ENCODE measurements around the gene CSNK2A3. TPM values are rescaled to one million over a fixed set of nuclear protein-coding genes. Genes with fewer than 3 reads are reported as not detected.

The CSNK2A3 gene
- total and polyA plus RNA-seq, 10 of the 15 experiments (the other 5 are each of a cell fraction or from before 2014, with no cell fraction given) = 0.68 to 6.2 (median 1.4) TPM

DNA sequence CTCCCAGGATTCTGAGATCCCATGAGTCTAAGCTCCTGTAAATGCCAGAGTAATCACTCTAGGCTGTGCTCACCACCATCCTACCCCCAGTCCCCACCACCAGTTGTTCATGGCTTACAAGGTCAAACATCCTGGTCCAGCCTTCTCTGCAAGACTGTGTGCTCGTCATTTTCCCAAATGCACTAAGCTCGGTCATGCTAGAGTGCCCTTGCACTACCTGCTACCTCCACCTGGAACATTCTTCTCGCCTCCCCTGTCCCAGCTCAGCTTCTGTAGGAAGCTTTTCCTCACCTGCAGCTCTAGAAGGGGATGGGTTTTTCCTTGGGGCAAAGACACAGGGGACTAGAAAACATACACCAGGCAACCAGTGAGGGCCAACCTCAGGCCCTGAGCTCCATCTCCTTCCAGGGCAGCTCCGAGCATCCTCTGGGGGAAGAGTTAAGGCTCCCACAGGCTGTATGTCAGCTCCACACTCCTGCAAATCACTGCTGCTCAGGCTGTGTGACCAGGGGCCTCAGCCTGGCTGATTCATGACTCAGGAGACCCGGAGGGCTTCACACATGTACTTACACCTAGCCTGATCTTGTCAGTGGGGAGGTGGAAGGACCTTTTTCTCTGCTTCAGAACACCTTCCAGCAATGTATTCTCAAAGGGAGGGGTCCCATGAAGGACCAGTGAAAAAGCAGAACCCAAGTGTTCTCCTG, 37.2 kb upstream of the CSNK2A3 start (continued):
- TF ChIP-seq, protein P1, sequence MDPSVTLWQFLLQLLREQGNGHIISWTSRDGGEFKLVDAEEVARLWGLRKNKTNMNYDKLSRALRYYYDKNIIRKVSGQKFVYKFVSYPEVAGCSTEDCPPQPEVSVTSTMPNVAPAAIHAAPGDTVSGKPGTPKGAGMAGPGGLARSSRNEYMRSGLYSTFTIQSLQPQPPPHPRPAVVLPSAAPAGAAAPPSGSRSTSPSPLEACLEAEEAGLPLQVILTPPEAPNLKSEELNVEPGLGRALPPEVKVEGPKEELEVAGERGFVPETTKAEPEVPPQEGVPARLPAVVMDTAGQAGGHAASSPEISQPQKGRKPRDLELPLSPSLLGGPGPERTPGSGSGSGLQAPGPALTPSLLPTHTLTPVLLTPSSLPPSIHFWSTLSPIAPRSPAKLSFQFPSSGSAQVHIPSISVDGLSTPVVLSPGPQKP (IDR thresholded peaks at IDR 0.05; ENCODE audit: low read depth, low read length) = no peak

DNA sequence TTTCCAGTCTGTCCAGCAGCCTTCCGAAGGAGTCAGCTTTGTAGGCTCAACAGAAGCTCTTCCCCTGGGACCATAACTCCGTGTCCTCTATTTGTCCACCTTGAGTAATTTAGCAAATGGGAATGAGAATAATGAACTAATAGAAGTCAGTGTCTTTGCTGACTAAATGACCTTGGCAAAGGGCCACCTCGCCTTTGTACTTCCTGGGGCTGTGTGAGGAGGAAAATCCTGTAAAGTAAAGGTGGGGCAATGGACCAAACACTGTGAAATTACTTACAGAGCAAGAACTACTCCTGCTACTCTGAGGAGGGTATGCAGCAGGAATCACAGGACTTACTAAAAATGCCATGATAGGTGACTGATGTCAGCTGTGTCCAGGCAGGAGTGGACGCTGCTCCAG, 36.2 kb upstream of the CSNK2A3 start:
- POLR2A ChIA-PET = no interaction called here
- Histone ChIP-seq H3K4me2 (ENCODE audit: control insufficient read depth, insufficient read depth) (no peak overlapping the region), H3K36me3 (ENCODE audit: control insufficient read depth in 2 of 2, insufficient read depth in 2 of 2, low read length in 1 of 2) (no peaks in the 10 kb centered on the region; a peak in 1 of 4 replicates), H2AFZ (ENCODE audit: control insufficient read depth, low read depth, low read length) (no peak overlapping the region), H3K4me3 (no peak overlapping the region), H3K27ac (ENCODE audit: control insufficient read depth, insufficient read depth) (no peak overlapping the region), H3K9me3 (replicated peaks; ENCODE audit: control insufficient read depth, insufficient read depth, low read length) (no peaks in the 10 kb centered on the region), H4K20me1 (ENCODE audit: control insufficient read depth, insufficient read depth) (no peaks in the 10 kb centered on the region), H3K9ac (ENCODE audit: control insufficient read depth, insufficient read depth, low read length) (no peak overlapping the region), H3K27me3 (replicated peaks in 1 of 2; ENCODE audit: control insufficient read depth in 2 of 2, insufficient read depth in 2 of 2, low read length in 1 of 2) (no peaks in the 10 kb centered on the region), H3K79me2 (ENCODE audit: control insufficient read depth, insufficient read depth, low read length) (no peaks in the 10 kb centered on the region), H3K4me1 (ENCODE audit: control insufficient read depth, insufficient read depth, low read length) (no peaks in the 10 kb centered on the region)
- WGBS (ENCODE audit: insufficient coverage, insufficient replicate concordance, low lambda C conversion rate, missing lambda C conversion rate) = 16% methylated on average over 4 of the region's 4 CpGs
- ATAC-seq (no peak), DNase-seq (ENCODE audit: low read depth, low spot score) (no peak), FAIRE-seq (no peak)
- SMC1A ChIA-PET (ENCODE audit: uncharacterized antibody, unreplicated experiment) = no interaction called here
- RAD21 ChIA-PET (ENCODE audit: unreplicated experiment) = no interaction called here
- intact Hi-C loops (cut with micrococcal nuclease; ENCODE audit: unreplicated experiment) = loop anchor here (5.0 kb wide), 1 partner anchor 373 kb away; no protein-coding TSS in a partner anchor
- in situ Hi-C loops (cut with MboI) = no loop called here
- BruUV-seq (replicated peaks) = no TSS peak
- CTCF ChIA-PET = interaction anchor here (1.9 kb wide), 1 partner anchor 12 kb away, joined by 7 read pairs; no protein-coding TSS in a partner anchor
- TF ChIP-seq ASH2L (IDR thresholded peaks at IDR 0.05; ENCODE audit: borderline replicate concordance, low read depth) (no peak), RAD21 (IDR thresholded peaks at IDR 0.05; ENCODE audit: insufficient read depth, low read depth, low read length) (no peak), CHD4 (IDR thresholded peaks at IDR 0.05) (no peak), ZNF207 (IDR thresholded peaks at IDR 0.05; ENCODE audit: borderline replicate concordance) (no peak), HDAC2 (IDR thresholded peaks at IDR 0.05) (no peak), KDM1A (IDR thresholded peaks at IDR 0.05; ENCODE audit: borderline replicate concordance) (no peak), EP300 (IDR thresholded peaks at IDR 0.05; ENCODE audit: borderline replicate concordance in 1 of 2, control insufficient read depth in 1 of 2, low read depth in 2 of 2, low read length in 2 of 2) (no peak), SMARCA5 (IDR thresholded peaks at IDR 0.05) (no peak), ZNF24 (IDR thresholded peaks at IDR 0.05) (no peak), NR2F1 (conservative IDR thresholded peaks at IDR 0.05) (no peak), JUND (IDR thresholded peaks at IDR 0.05; ENCODE audit: low read depth, low read length) (no peak), POU2F2 (IDR thresholded peaks at IDR 0.05; ENCODE audit: borderline replicate concordance, low read depth, low read length) (no peak), MYC (IDR thresholded peaks at IDR 0.05; ENCODE audit: insufficient read depth, insufficient read length, insufficient replicate concordance, low read length, severe bottlenecking) (no peak), SREBF1 (IDR thresholded peaks at IDR 0.05; ENCODE audit: low read length) (no peak), RFX5 (IDR thresholded peaks at IDR 0.05; ENCODE audit: low read depth, low read length) (no peak), PAX5 (IDR thresholded peaks at IDR 0.05; ENCODE audit: borderline replicate concordance, low read depth, low read length) (no peak), CREM (IDR thresholded peaks at IDR 0.05; ENCODE audit: low read depth) (no peak)
- TF ChIP-seq, protein P2, sequence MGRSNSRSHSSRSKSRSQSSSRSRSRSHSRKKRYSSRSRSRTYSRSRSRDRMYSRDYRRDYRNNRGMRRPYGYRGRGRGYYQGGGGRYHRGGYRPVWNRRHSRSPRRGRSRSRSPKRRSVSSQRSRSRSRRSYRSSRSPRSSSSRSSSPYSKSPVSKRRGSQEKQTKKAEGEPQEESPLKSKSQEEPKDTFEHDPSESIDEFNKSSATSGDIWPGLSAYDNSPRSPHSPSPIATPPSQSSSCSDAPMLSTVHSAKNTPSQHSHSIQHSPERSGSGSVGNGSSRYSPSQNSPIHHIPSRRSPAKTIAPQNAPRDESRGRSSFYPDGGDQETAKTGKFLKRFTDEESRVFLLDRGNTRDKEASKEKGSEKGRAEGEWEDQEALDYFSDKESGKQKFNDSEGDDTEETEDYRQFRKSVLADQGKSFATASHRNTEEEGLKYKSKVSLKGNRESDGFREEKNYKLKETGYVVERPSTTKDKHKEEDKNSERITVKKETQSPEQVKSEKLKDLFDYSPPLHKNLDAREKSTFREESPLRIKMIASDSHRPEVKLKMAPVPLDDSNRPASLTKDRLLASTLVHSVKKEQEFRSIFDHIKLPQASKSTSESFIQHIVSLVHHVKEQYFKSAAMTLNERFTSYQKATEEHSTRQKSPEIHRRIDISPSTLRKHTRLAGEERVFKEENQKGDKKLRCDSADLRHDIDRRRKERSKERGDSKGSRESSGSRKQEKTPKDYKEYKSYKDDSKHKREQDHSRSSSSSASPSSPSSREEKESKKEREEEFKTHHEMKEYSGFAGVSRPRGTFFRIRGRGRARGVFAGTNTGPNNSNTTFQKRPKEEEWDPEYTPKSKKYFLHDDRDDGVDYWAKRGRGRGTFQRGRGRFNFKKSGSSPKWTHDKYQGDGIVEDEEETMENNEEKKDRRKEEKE (IDR thresholded peaks at IDR 0.05) = no peak
- TF ChIP-seq, protein P3, sequence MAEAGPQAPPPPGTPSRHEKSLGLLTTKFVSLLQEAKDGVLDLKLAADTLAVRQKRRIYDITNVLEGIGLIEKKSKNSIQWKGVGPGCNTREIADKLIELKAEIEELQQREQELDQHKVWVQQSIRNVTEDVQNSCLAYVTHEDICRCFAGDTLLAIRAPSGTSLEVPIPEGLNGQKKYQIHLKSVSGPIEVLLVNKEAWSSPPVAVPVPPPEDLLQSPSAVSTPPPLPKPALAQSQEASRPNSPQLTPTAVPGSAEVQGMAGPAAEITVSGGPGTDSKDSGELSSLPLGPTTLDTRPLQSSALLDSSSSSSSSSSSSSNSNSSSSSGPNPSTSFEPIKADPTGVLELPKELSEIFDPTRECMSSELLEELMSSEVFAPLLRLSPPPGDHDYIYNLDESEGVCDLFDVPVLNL (IDR thresholded peaks at IDR 0.05; ENCODE audit: low read depth, low read length) = no peak

All from GM12878 (cell line).